GM12878 (cell line): ENCODE measurements around the gene TBC1D2B. TPM values are rescaled to one million over a fixed set of nuclear protein-coding genes. Genes with fewer than 3 reads are reported as not detected.

Source experiments
- ATAC-seq: fragments of 200-7000 bp; cut with Tn5 transposase; 3 replicates; pipeline ENCODE4 v1.9.1; 2020; ENCODE audit warnings: mild to moderate bottlenecking, moderate library complexity
- BruUV-seq: library from RNA; stranded (reverse); fragments of 400-500 nt; replicated peaks from 2 replicates; lab custom pipeline; 2021; lab: Mats Ljungman, UMichigan
- CTCF ChIA-PET: fragments of 300-600 bp; sonication (Branson Sonifier 250); formaldehyde crosslinking; extraction: SDS; loops from one replicate; lab custom pipeline; 2021; ENCODE audit warnings: inconsistent platforms; lab: Yijun Ruan, JAX
- POLR2A ChIA-PET: fragments of 350-600 bp; formaldehyde crosslinking; extraction: SDS; loops from one replicate; lab custom pipeline; 2021; ENCODE audit warnings: inconsistent platforms; lab: Charles Lee
- RAD21 ChIA-PET: fragments of 300-600 bp; sonication (Branson Sonifier 250); formaldehyde crosslinking; loops from one replicate; lab custom pipeline; 2023; ENCODE audit warnings: antibody characterized with exemption; ENCODE audit not compliant: unreplicated experiment; lab: Charles Lee
- SMC1A ChIA-PET: fragments of 300-600 bp; sonication (Branson Sonifier 250); formaldehyde crosslinking; loops from one replicate; lab custom pipeline; 2023; ENCODE audit not compliant: unreplicated experiment, uncharacterized antibody; lab: Charles Lee
- DNase-seq: peaks from one replicate; pipeline ENCODE4 v3.0.0-alpha.2; 2011; ENCODE audit warnings: low read depth, low spot score
- FAIRE-seq: peaks from 3 replicates; lab custom pipeline; 2011; peaks lifted over from hg19 to GRCh38; lab: Jason Lieb, UNC
- H2AFZ ChIP-seq: 2 replicates; pipeline ENCODE4 v1.6.0; 2011; ENCODE audit warnings: low read depth, low read length, control low read depth; ENCODE audit not compliant: control insufficient read depth
- H3K27ac ChIP-seq: 2 replicates; pipeline ENCODE4 v1.5.1; 2011; ENCODE audit warnings: control low read depth; ENCODE audit not compliant: control insufficient read depth, insufficient read depth
- H3K27me3 ChIP-seq, 2 experiments: replicated peaks in 1 of 2; 2 replicates each; pipeline versions ENCODE4 v1.6.0 to v1.6.1; 2011; ENCODE audit warnings: low read length in 1 of 2; ENCODE audit not compliant: control insufficient read depth in 2 of 2, insufficient read depth in 2 of 2
- H3K36me3 ChIP-seq, 2 experiments: 2 replicates each; pipeline ENCODE4 v1.5.1; 2011; ENCODE audit warnings: low read length in 1 of 2; ENCODE audit not compliant: control insufficient read depth in 2 of 2, insufficient read depth in 2 of 2
- H3K4me1 ChIP-seq: 2 replicates; pipeline ENCODE4 v1.6.1; 2011; ENCODE audit warnings: mild to moderate bottlenecking, low read length, moderate library complexity, mixed read lengths; ENCODE audit not compliant: control insufficient read depth, insufficient read depth
- H3K4me2 ChIP-seq: 2 replicates; pipeline ENCODE4 v1.6.0; 2011; ENCODE audit warnings: control low read depth; ENCODE audit not compliant: control insufficient read depth, insufficient read depth
- H3K4me3 ChIP-seq: fragments of 200-600 bp; sonication (generic); 2 replicates; pipeline ENCODE4 v1.5.1; 2016
- H3K79me2 ChIP-seq: 2 replicates; pipeline ENCODE4 v1.6.0; 2011; ENCODE audit warnings: low read length; ENCODE audit not compliant: control insufficient read depth, insufficient read depth
- H3K9ac ChIP-seq: 2 replicates; pipeline ENCODE4 v1.8.0; 2011; ENCODE audit warnings: low read length, control low read depth, mixed read lengths; ENCODE audit not compliant: control insufficient read depth, insufficient read depth
- H3K9me3 ChIP-seq: replicated peaks from 3 replicates; pipeline ENCODE4 v1.5.1; 2011; ENCODE audit warnings: mild to moderate bottlenecking, low read length; ENCODE audit not compliant: control insufficient read depth, insufficient read depth
- H4K20me1 ChIP-seq: 2 replicates; pipeline ENCODE4 v1.6.0; 2011; ENCODE audit not compliant: control insufficient read depth, insufficient read depth
- BACH1 ChIP-seq: fragments of 450-650 bp; IDR thresholded peaks from 2 replicates; pipeline ENCODE4 v1.6.1; 2017; ENCODE audit warnings: mild to moderate bottlenecking, borderline replicate concordance
- CBX3 ChIP-seq: fragments of 200-600 bp; sonication (generic); IDR thresholded peaks from 2 replicates; pipeline ENCODE4 v1.6.1; 2016; ENCODE audit warnings: low read depth, borderline replicate concordance
- CEBPZ ChIP-seq: fragments of 150-350 bp; IDR thresholded peaks from 2 replicates; pipeline ENCODE4 v1.6.1; 2016; ENCODE audit warnings: low read depth, low read length
- CHD4 ChIP-seq: fragments of 200-600 bp; sonication (generic); IDR thresholded peaks from 2 replicates; pipeline ENCODE4 v1.6.1; 2016; ENCODE audit warnings: mild to moderate bottlenecking
- CREM ChIP-seq: IDR thresholded peaks from 2 replicates; pipeline ENCODE4 v1.6.1; 2014; ENCODE audit warnings: antibody characterized with exemption, low read depth
- JUND ChIP-seq: IDR thresholded peaks from 2 replicates; pipeline ENCODE4 v1.6.1; 2012; ENCODE audit warnings: low read depth, mild to moderate bottlenecking, low read length, improper control_type of control experiment, moderate library complexity
- RUNX3 ChIP-seq: IDR thresholded peaks from 2 replicates; pipeline ENCODE4 v1.6.1; 2012; ENCODE audit warnings: low read length, inconsistent platforms
- SIX5 ChIP-seq: IDR thresholded peaks from 2 replicates; pipeline ENCODE4 v1.6.1; 2011; ENCODE audit warnings: mild to moderate bottlenecking, low read depth, low read length, moderate library complexity; ENCODE audit not compliant: severe bottlenecking
- SPI1 ChIP-seq: IDR thresholded peaks from 2 replicates; pipeline ENCODE4 v1.6.1; 2011; ENCODE audit warnings: low read depth, mild to moderate bottlenecking, low read length, moderate library complexity, borderline replicate concordance; ENCODE audit not compliant: insufficient read depth
- SUPT20H ChIP-seq: IDR thresholded peaks from 2 replicates; pipeline ENCODE4 v1.6.1; 2011; ENCODE audit warnings: low read depth, mild to moderate bottlenecking, low read length, moderate library complexity, borderline replicate concordance; ENCODE audit not compliant: control insufficient read depth
- TARDBP ChIP-seq: IDR thresholded peaks from 2 replicates; pipeline ENCODE4 v1.6.1; 2016; ENCODE audit warnings: borderline replicate concordance
- USF1 ChIP-seq: IDR thresholded peaks from 2 replicates; pipeline ENCODE4 v1.6.1; 2011; ENCODE audit warnings: borderline replicate concordance, low read depth, mild to moderate bottlenecking, moderate library complexity, mixed read lengths, low read length; ENCODE audit not compliant: insufficient read depth; ENCODE audit errors: extremely low read length
- ZNF217 ChIP-seq: fragments of 450-650 bp; IDR thresholded peaks from 2 replicates; pipeline ENCODE4 v1.6.1; 2017; ENCODE audit warnings: antibody characterized with exemption, mild to moderate bottlenecking
- WGBS: methylation state at CpG from one replicate; pipeline ENCODE4 v1.1.6; 2016; ENCODE audit warnings: low lambda C conversion rate; ENCODE audit not compliant: insufficient replicate concordance, insufficient coverage; ENCODE audit errors: missing lambda C conversion rate; 5-methylcytosine and 5-hydroxymethylcytosine counted together
- in situ Hi-C: fragments of 300-500 bp; cut with MboI; formaldehyde crosslinking; loops from 9 replicates; pipeline ENCODE4 v1.14.3; 2018; ENCODE audit warnings: mixed read lengths
- intact Hi-C: fragments of 100-400 bp; cut with micrococcal nuclease; formaldehyde crosslinking; loops from one replicate; pipeline ENCODE4 v1.14.2; 2022; ENCODE audit not compliant: unreplicated experiment
- polyA plus RNA-seq, 11 experiments: library from polyadenylated mRNA; depleted of rRNA in 4 of 11; unstranded in 6 of 11; stranded (reverse) in 5 of 11; fragments of >200 nt; fragmentation: Nextera tagmentation in 4 of 11; fragmentation: Illumina TruSeq in 1 of 11; extraction: Ambion mirVana in 4 of 11; extraction: Trizol in 1 of 11; gene quantifications; 1 replicate in 1 of 11; 2 replicates in 10 of 11; pipeline versions ENCODE4 v1.2.1 to v1.2.3, GENCODE V29; 2011 to 2016; ENCODE audit warnings: inconsistent platforms in 2 of 11, missing spikeins in 2 of 11, low read depth in 1 of 11
- total RNA-seq, 4 experiments: library from RNA; depleted of rRNA in 3 of 4; stranded (reverse); fragments of >200 nt in 3 of 4; fragmentation: Illumina TruSeq in 1 of 4; extraction: Trizol in 1 of 4; gene quantifications; 2 replicates each; pipeline versions ENCODE4 v1.2.1 to v1.2.3, GENCODE V29; 2013 to 2021
- TF ChIP-seq, protein P1 (sequence below): fragments of 450-650 bp; IDR thresholded peaks from 2 replicates; pipeline ENCODE4 v1.6.1; 2018; ENCODE audit warnings: mild to moderate bottlenecking, low read depth, moderate library complexity; ENCODE audit not compliant: partially characterized antibody
- TF ChIP-seq, protein P2 (sequence below): IDR thresholded peaks from 2 replicates; pipeline ENCODE4 v1.6.1; 2012; ENCODE audit warnings: low read length, inconsistent platforms

TBC1D2B gene
- total and polyA plus RNA-seq, 10 of the 15 experiments (the other 5 are each of a cell fraction or from before 2014, with no cell fraction given) = 1.3 to 53.4 (median 19.4) TPM

DNA sequence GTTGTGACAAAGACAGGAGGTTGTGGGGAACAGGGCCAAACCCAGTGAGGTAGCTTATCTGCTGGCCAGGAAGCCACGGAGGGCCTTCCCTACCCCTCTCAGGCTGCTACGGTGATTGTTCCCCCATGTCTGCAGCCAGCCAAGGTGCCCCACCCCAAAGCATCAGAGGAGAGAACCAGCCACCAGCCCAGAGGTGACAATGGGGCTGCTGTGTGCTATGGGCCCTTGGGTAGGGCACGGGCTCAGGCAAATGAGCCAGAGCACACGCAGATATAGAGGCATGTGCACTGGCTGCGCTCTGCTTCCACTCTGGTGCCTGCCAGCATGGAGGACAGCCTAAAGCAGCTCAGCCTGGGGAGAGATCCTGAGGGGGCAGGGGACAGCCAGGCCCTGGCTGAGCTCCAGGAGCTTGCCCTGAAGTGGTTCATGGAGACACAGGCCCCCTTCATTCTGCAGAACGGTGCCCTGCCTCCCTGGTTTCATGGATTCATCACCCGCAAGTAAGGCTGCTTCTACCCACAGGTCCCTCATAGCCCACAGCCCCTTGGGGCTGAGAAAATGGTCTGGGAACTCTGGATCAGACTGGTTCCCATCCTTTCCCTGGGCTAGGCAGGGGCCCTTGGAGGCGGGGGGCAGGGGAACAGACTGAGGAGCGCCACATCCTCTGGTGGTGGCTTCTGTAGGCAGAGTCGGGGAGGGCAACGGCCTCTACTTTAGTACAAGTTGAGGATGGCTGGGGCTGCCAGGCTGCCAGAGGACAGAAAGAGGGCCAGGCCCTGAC lies 14.9 kb upstream of the TBC1D2B start, which contains the start of gene SH2D7:
Gene SH2D7 (plus strand): TSS at position 301 of the 781 bp plus-strand sequence. CDS start 24 bp downstream, at position 325.
- FAIRE-seq (no peak), DNase-seq (no peak), ATAC-seq (no peak)
- RAD21 ChIA-PET = interaction anchor here (1.2 kb wide), 1 partner anchor 58 kb away, joined by 3 read pairs; no protein-coding TSS in a partner anchor
- in situ Hi-C loops = no loop called here
- intact Hi-C loops = no loop called here
- no peak within 1 kb of the TSS for H3K4me3 ChIP-seq
- H3K9me3 ChIP-seq = no peaks in the 10 kb centered on the region
- no peaks in the 10 kb centered on the region for H3K36me3 ChIP-seq
- no peak within 1 kb of the TSS for H3K4me2 ChIP-seq
- CTCF ChIA-PET = interaction anchor here (0.7 to 2.9 kb wide), 4 partner anchors 16 to 134 kb away, joined by 3 to 10 read pairs (median 5); no protein-coding TSS in a partner anchor
- H3K79me2 ChIP-seq = no peaks in the 10 kb centered on the region
- H2AFZ ChIP-seq = no peak within 1 kb of the TSS
- POLR2A ChIA-PET = no interaction called here
- no peak within 1 kb of the TSS for H3K27ac ChIP-seq
- H3K9ac ChIP-seq = no peak within 1 kb of the TSS
- peaks cover 9% of the 10 kb centered on the region for H3K4me1 ChIP-seq
- no peaks in the 10 kb centered on the region for H4K20me1 ChIP-seq
- WGBS = 56% methylated on average over 10 of the region's 11 CpGs
- BruUV-seq = no TSS peak
- SMC1A ChIA-PET = interaction anchor here (0.5 to 1.4 kb wide), 5 partner anchors 10 to 24 kb away, joined by 3 to 6 read pairs (median 3); no protein-coding TSS in a partner anchor
- no peaks in the 10 kb centered on the region for H3K27me3 ChIP-seq
- TF ChIP-seq SIX5 (no peak), BACH1 (no peak), USF1 (no peak), CEBPZ (no peak), CREM (no peak), ZNF217 (no peak), RUNX3 (no peak), CBX3 (no peak), JUND (no peak), SPI1 (no peak), SUPT20H (no peak), CHD4 (no peak), TARDBP (no peak)
- TF ChIP-seq, protein P1, sequence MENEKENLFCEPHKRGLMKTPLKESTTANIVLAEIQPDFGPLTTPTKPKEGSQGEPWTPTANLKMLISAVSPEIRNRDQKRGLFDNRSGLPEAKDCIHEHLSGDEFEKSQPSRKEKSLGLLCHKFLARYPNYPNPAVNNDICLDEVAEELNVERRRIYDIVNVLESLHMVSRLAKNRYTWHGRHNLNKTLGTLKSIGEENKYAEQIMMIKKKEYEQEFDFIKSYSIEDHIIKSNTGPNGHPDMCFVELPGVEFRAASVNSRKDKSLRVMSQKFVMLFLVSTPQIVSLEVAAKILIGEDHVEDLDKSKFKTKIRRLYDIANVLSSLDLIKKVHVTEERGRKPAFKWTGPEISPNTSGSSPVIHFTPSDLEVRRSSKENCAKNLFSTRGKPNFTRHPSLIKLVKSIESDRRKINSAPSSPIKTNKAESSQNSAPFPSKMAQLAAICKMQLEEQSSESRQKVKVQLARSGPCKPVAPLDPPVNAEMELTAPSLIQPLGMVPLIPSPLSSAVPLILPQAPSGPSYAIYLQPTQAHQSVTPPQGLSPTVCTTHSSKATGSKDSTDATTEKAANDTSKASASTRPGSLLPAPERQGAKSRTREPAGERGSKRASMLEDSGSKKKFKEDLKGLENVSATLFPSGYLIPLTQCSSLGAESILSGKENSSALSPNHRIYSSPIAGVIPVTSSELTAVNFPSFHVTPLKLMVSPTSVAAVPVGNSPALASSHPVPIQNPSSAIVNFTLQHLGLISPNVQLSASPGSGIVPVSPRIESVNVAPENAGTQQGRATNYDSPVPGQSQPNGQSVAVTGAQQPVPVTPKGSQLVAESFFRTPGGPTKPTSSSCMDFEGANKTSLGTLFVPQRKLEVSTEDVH = no peak
- TF ChIP-seq, protein P2, sequence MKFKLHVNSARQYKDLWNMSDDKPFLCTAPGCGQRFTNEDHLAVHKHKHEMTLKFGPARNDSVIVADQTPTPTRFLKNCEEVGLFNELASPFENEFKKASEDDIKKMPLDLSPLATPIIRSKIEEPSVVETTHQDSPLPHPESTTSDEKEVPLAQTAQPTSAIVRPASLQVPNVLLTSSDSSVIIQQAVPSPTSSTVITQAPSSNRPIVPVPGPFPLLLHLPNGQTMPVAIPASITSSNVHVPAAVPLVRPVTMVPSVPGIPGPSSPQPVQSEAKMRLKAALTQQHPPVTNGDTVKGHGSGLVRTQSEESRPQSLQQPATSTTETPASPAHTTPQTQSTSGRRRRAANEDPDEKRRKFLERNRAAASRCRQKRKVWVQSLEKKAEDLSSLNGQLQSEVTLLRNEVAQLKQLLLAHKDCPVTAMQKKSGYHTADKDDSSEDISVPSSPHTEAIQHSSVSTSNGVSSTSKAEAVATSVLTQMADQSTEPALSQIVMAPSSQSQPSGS = no peak
